Measurements from ENCODE around the gene COA8. TPM values are rescaled to one million over a fixed set of nuclear protein-coding genes. Genes with fewer than 3 reads are reported as not detected.

COA8 gene
- total and polyA plus RNA-seq, 2 of the 8 experiments (the other 6 are each of a cell fraction or from before 2014, with no cell fraction given): 7.1 to 35.5 TPM

DNA sequence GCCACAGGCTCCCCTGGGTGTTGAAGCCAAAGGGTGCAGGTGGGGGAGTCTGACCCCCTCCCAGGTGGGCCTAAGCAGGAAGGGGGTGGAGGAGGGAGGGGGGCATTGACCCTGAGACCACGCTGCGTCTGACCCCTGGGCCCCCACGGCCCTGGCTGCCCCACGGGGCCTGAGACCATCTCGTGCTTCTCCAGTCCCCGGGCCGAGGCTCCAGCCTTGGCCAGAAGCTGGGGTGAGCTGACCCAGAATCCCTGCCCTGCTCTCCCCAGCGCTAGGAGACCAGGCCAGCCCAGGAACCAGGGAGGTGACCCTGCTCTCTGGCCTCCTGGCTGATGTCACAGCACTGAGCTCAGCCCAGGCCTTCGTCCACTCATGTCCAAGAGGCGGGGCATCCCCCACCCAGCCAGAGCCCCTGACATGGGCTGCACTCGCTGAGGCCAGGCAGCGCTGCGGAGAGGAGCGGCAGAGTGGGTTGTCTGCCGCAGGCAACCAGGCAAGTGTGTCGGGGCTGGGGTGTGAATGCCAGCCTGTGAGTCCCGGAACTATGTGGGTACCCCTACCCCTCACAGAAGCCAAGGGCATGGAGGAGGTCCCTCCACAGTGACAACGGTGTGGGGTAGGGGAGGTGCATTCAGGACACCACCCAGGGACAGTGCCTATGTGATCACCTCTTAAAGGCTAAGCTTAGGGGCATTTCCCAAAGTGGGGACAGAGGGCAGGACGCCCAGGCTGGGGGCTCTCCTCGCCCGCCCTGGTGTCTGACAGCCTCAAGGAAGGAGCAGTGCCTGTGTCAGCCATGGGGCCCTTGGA lies 27.5 kb upstream of the COA8 start (continued):
- TF ChIP-seq, protein P1, sequence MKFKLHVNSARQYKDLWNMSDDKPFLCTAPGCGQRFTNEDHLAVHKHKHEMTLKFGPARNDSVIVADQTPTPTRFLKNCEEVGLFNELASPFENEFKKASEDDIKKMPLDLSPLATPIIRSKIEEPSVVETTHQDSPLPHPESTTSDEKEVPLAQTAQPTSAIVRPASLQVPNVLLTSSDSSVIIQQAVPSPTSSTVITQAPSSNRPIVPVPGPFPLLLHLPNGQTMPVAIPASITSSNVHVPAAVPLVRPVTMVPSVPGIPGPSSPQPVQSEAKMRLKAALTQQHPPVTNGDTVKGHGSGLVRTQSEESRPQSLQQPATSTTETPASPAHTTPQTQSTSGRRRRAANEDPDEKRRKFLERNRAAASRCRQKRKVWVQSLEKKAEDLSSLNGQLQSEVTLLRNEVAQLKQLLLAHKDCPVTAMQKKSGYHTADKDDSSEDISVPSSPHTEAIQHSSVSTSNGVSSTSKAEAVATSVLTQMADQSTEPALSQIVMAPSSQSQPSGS (IDR thresholded peaks at IDR 0.05; ENCODE audit: low read length): no peak
- no peak for TF ChIP-seq RAD21 (IDR thresholded peaks at IDR 0.05 in 1 of 2, conservative IDR thresholded peaks at IDR 0.05 in 1 of 2; ENCODE audit: low read depth in 2 of 2, low read length in 2 of 2)
- no peak for TF ChIP-seq NANOG (IDR thresholded peaks at IDR 0.05; ENCODE audit: insufficient read depth, low read depth, low read length, poor library complexity, severe bottlenecking)

Data from H1 (cell line).